Brain microvascular endothelial cell (primary cell): ENCODE results near the gene DHX9.

Source experiments
- DNase-seq: peaks from one replicate; pipeline ENCODE4 v3.0.0-alpha.2; 2020
- H3K27ac ChIP-seq: fragments of 250-450 bp; sonication (Bioruptor Pico); 2 replicates; pipeline ENCODE4 v1.5.1; 2020; ENCODE audit warnings: mild to moderate bottlenecking, moderate library complexity
- H3K27me3 ChIP-seq: fragments of 250-450 bp; sonication (Bioruptor Pico); replicated peaks from 2 replicates; pipeline ENCODE4 v1.5.1; 2020; ENCODE audit warnings: mild to moderate bottlenecking
- H3K36me3 ChIP-seq: fragments of 250-450 bp; sonication (Bioruptor Pico); replicated peaks from 2 replicates; pipeline ENCODE4 v1.5.1; 2020; ENCODE audit warnings: mild to moderate bottlenecking
- H3K4me3 ChIP-seq: 2 replicates; pipeline ENCODE4 v1.5.1; 2011; ENCODE audit warnings: low read depth, mild to moderate bottlenecking, control low read depth, low read length, moderate library complexity
- CTCF ChIP-seq: IDR thresholded peaks from 2 replicates; pipeline ENCODE4 v1.5.1; 2011; ENCODE audit warnings: low read depth, mild to moderate bottlenecking, moderate library complexity, low read length, control low read depth, inconsistent platforms; ENCODE audit errors: missing control alignments
- in situ Hi-C: cut with HindIII; loops from 2 replicates; pipeline ENCODE4 v1.10.0; 2017; ENCODE audit warnings: low sequenced_read_pairs, low pct_ligation_motif_present

Gene DHX9

GRCh38 chr1:182867861-182868260, 28.7 kb downstream of the DHX9 start:
- no peaks in the 10 kb centered on the region for H3K27me3 ChIP-seq
- no peak overlapping the region for H3K4me3 ChIP-seq
- peaks cover 79% of the 10 kb centered on the region for H3K36me3 ChIP-seq
- in situ Hi-C loops = no loop called here
- TF ChIP-seq CTCF = no peak
- H3K27ac ChIP-seq = no peak overlapping the region
- no peak for DNase-seq

GRCh38 chr1:182869241-182869666, 30.1 kb downstream of the DHX9 start:
- Histone ChIP-seq H3K4me3 (no peak overlapping the region), H3K27me3 (no peaks in the 10 kb centered on the region), H3K27ac (peak overlapping the region; percentile 12), H3K36me3 (peaks cover 82% of the 10 kb centered on the region)
- no peak for TF ChIP-seq CTCF
- in situ Hi-C loops = no loop called here
- DNase-seq = no peak

GRCh38 chr1:182872881-182873280, 33.7 kb downstream of the DHX9 start:
- H3K36me3 ChIP-seq = peaks cover 80% of the 10 kb centered on the region
- DNase-seq = no peak
- TF ChIP-seq CTCF = no peak
- in situ Hi-C loops = no loop called here
- H3K4me3 ChIP-seq = no peak overlapping the region
- no peak overlapping the region for H3K27ac ChIP-seq
- no peaks in the 10 kb centered on the region for H3K27me3 ChIP-seq

- peaks cover 90% of the 10 kb centered on the region for H3K36me3 ChIP-seq
- no peak for DNase-seq
These were observed 36.7 kb downstream of the DHX9 start for GRCh38 chr1:182875889-182876288.

GRCh38 chr1:182877331-182877730, 38.2 kb downstream of the DHX9 start:
- in situ Hi-C loops = no loop called here
- TF ChIP-seq CTCF = no peak
- Histone ChIP-seq H3K27me3 (no peaks in the 10 kb centered on the region), H3K4me3 (no peak overlapping the region), H3K36me3 (peaks cover 94% of the 10 kb centered on the region), H3K27ac (no peak overlapping the region)
- no peak for DNase-seq

More at GRCh38 chr1:182875889-182876288, 36.7 kb downstream of the DHX9 start:
- no peak for TF ChIP-seq CTCF
- Histone ChIP-seq H3K27ac (no peak overlapping the region), H3K27me3 (no peaks in the 10 kb centered on the region), H3K4me3 (no peak overlapping the region)
- in situ Hi-C loops = no loop called here

- no peak overlapping the region for H3K27ac ChIP-seq
- no peak for TF ChIP-seq CTCF
- in situ Hi-C loops = no loop called here
- no peaks in the 10 kb centered on the region for H3K27me3 ChIP-seq
- DNase-seq = no peak
- H3K4me3 ChIP-seq = no peak overlapping the region
- H3K36me3 ChIP-seq = peaks cover 94% of the 10 kb centered on the region
These were observed 38.7 kb downstream of the DHX9 start for GRCh38 chr1:182877842-182878241.
